K562 treated with DMSO at 1 percent for 12 hours (cell line): ENCODE data around the gene OCA2. TPM values are rescaled to one million over a fixed set of nuclear protein-coding genes. Genes with fewer than 3 reads are reported as not detected.

ENCODE experiments used
- total RNA-seq: library from RNA; unstranded; fragments of 300-600 nt; gene quantifications from 2 replicates; pipeline ENCODE4 v1.2.3, GENCODE V29; 2022; ENCODE audit not compliant: insufficient read depth

The OCA2 gene
- total RNA-seq, result 0.27 TPM in 1 of 2 replicates, not detected in the other

GRCh38 chr15:28098766-28099554 is at the start of gene OCA2:
Gene OCA2 (minus strand): TSS chr15:28099315. CDS start chr15:28081874, 17,441 bp downstream.

Other genes with a start within 250 kb of the OCA2 start
- 26.8 and 60.3 TPM in 2 replicates for gene HERC2, start 222.9 kb upstream of the OCA2 start, total RNA-seq